ENCODE results near the gene FILIP1L.

FILIP1L gene

GRCh38 chr3:99950921-99951320, 163.4 kb downstream of the FILIP1L start:
- DNase-seq (ENCODE audit: low read depth), result no peak

DNA sequence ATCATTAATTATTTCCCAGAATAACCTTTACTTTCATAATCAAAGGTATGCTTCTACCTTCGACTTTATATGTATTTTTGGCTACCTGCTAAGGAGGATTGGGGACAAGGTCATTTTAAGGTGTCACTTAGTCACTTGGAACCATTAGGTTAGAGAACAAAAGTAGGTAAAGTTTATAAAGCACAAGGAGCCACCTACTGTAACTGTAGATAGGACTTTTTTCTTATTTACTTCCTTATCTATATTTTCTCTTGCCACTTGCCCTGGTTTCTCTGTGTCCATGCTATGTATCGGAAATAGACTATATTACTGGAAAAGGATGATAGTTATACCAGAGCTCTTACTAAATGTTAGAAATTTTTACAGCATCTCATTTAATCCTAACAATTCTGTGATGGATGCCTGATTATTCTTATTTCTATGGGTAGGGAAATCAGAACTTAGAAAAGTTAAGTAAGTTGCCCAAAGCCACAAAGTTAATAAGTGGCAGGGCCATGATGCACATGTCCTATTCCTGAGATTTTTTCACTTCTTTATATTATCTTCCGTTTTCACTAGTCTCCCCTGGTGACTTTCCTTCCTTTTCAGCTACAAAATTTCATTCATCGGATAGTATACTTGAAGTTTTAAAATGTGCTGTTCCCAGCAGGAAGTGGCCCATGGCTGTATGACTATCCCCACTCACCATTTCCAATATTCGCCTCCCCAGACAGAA, 164.2 kb downstream of the FILIP1L start:
- DNase-seq (ENCODE audit: low read depth), result no peak

DNA sequence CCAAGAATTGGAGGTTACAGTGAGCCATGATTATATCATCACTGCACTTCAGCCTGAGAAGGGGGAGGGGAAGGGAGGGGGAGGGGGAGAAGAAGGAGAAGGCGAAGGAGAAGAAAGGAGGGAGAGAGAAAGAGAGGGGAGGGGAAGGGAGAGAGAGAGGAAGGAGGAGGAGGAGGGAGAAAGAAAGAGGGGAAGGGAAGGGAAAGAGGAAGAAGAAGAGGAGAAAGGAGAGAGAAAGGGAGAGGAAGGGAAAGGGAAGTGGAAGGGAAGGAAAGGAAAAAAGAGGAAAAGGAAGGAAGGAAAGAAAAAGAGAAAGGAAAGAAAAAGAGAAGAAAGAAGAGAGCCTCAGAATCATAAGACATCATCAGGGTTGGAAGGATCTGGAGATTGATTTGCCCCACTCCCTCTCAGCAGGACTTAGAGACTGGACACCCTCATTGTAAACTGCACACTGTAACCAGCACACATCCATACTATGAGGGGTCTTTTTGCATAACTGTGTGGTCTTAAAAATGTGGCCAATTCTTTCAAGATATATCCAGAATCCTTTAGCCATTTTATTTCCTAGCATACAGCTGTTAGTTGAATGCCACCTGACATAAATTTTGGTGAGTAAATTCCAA, 165.7 kb downstream of the FILIP1L start:
- DNase-seq (ENCODE audit: low read depth), result no peak

DNA sequence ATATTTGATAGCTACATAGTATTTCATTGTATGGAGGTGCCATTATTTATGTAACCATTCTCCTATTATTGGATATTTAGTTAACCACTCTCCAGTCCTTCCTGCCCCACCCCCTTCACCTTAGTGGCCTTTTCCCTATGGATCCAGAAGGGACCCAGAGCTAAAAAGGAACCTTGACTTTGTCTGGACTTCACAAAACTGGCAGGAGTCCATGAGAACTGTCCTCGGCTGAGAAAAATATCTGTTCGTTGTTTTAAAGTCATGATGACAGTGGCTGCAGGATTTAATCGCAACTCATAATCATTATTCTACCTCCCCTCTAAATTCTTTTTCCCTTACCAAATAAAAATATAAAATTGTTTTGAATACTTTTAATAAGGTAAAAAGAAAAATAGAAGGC, 166.9 kb downstream of the FILIP1L start:
- no peak for DNase-seq (ENCODE audit: low read depth)

DNA sequence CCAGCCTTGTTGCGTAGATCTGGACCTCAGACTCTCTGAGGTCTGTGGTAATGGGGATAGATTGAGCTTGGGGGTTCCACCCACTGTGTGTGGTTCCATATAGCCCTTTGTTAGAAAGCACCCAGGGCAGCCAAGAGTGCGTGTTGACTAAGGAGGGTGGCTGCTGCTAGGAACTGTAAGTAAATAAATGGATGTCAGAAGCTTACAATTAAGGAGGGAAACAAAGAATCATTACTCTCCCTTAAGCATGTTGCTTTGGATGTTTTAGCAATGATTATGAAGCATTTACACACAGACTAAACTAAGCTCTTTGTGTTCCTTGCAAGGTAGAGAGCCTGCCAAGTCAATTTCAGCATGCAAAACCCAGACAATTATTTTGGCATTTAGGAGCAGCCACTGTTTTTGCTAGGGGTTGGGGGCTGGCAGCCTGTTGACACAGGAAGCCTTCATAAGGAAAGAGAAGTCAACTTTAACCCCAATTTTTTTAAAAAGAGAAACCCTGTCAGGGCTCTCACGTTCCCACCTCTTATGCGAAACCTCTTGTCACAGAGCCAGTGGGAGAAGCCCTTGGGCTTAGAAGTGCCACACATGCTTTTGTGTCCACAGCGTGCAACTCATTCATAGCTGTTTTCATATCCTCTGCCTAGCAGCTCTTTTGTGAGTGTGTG, 168.8 kb downstream of the FILIP1L start:
- peak; percentile 55 for DNase-seq (ENCODE audit: low read depth)

- no peak for DNase-seq (ENCODE audit: low read depth)
Measured at GRCh38 chr3:99943931-99944761, 170.2 kb downstream of the FILIP1L start.

- no peak for DNase-seq (ENCODE audit: low read depth)
Measured at GRCh38 chr3:99941211-99941610, 173.1 kb downstream of the FILIP1L start.

DNA sequence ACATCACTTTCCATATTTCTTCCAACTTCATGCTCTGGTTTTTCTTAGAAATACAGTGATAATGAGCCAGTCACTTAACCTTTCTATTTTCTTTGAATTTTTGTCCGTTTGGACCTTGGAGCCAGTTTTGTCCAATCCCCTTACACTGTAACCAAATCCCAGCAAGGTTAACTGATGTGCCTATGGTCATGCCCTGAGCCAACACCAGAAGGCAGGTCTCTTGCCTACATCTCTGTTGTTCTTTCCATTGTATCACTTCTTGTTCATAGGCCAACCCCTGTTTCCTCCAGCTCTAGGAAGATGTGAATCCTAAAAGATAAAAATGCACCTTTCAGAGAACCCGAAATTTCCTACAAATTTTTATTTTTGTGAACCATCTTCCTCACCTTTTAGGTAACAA, 174.0 kb downstream of the FILIP1L start:
- DNase-seq (ENCODE audit: low read depth), result no peak

- DNase-seq (ENCODE audit: low read depth), result no peak
Measured at GRCh38 chr3:99939876-99940275, 174.4 kb downstream of the FILIP1L start.

DNA sequence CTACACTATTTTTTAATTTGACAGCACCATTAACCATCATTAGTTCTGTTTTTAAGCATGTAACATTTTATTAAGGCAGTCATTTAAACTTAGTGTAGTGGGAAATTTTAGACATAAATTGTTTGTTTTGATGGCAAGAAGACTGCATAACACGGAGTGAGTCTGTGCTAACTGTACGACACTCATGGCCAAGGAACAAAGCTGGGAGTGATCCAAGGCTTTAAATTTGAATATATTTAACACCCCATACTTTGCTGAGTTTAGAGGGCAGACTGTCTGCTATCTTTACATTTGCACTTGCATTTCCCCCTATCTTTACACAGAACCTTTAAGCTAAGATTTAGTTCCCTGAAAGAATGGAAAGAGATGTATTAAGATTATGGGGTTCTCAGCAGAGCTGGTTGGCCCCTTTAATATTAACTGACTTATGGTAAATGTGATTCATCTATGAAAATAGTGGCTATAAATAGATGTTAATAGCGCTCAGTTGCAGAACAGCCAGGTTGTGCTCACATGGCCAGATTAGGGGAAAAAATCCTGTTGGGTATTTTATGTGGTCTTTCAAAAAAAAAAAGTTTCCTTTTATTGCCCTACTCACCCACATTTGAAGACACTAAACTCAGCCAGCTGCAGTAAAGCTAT, 175.9 kb downstream of the FILIP1L start:
- no peak for DNase-seq (ENCODE audit: low read depth)

- no peak for DNase-seq (ENCODE audit: low read depth)
Measured at GRCh38 chr3:99934975-99935797, 179.1 kb downstream of the FILIP1L start.

DNA sequence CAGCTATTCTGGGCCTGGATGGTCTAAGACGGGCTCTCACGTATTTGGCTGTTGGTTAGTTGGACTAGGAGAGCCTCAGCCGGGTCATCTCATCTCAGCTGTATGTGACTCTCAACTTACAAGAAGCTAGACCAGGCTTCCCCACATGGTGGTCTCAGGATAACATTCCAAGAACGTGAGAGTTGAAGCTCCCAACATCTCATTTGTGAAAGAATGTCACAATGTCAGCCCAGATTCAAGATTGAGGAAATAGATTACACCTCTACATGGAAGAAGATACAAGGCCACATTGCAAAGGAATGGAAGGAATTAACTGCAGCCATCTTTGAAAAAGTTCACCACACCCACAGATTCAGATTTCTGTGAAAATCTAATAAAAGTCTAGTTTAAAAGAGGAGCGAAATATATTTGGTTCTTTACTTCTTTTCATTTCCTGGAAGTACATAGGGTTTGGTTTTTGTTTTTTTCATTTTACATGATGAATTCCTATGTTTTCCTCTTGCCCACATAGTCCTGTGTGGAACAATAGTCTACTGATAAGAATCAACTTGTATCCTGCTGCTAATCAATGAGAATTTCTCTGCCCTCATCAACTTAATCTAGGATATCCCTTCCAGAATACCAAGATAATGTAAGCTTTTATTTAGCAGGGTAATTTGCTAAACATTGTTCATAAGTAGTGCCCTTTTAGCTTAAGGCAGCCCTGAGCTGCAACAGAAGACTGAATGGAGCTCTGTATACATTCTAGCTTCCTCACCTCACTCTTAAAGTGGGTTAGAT, 180.1 kb downstream of the FILIP1L start:
- no peak for DNase-seq (ENCODE audit: low read depth)

GRCh38 chr3:99931059-99931458, 183.2 kb downstream of the FILIP1L start:
- no peak for DNase-seq (ENCODE audit: low read depth)

- no peak for DNase-seq (ENCODE audit: low read depth)
Measured at GRCh38 chr3:99929745-99930139, 184.6 kb downstream of the FILIP1L start.

- no peak for DNase-seq (ENCODE audit: low read depth)
Measured at GRCh38 chr3:99928771-99929744, 185.2 kb downstream of the FILIP1L start.

GRCh38 chr3:99927671-99928457, 186.4 kb downstream of the FILIP1L start:
- no peak for DNase-seq (ENCODE audit: low read depth)

DNA sequence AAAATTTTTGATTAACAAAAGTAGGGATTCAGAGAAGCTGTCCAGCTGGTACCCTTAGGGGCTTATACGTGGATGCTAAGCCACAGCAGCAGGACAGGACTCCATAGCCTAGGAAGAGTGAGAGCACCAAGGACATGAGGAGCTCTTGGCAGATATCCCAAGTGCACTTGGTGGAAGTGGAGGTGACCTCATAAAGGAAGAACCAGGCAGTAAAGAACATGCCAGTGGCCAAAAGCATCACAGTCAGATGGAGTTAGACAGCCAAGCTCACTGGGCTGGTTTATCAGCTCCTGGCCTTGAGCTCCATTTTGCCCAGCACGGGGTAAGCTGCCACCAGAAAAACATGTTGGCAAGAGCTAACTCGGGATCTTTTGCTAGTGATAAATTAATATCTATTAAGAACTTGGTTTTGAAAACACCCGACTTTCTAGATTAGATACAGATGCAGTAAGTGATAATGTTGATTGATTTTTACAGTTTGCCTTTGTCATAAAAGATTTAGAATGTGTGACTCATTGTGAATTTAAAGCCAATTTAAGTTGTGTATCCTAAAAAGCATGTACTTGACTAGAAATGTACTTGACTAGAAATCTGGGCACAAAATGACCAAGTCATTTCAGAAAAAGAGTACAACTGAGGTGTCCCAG, 188.6 kb downstream of the FILIP1L start:
- DNase-seq (ENCODE audit: low read depth), result peak; percentile 43

DNA sequence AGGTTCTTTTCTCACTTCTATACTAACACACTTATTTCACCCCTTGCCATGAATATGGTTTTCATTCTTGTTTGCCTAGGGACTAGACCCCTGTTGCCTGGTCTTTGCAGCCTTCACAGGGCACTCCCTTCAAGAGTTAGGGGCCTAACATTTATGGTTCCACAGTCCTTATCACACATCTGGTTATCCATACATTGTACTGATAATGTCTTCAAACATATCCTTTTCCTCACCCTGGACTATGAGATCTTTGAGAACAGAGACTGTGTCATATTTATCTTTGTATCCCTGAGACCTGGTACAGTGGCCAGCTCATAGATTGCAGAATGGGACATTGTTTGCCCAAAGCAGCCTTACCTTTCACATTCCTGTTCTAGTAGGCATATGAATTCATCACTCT, 190.4 kb downstream of the FILIP1L start:
- DNase-seq (ENCODE audit: low read depth), result no peak

Data from fibroblast of gingiva (primary cell).